Measurements from ENCODE around the gene VIPR1.

The VIPR1 gene

GRCh38 chr3:42493798-42494151 is 8.7 kb upstream of the VIPR1 start:
- no peak for DNase-seq

- no peak for DNase-seq
These were observed 7.0 kb upstream of the VIPR1 start for GRCh38 chr3:42495393-42495792.

DNA sequence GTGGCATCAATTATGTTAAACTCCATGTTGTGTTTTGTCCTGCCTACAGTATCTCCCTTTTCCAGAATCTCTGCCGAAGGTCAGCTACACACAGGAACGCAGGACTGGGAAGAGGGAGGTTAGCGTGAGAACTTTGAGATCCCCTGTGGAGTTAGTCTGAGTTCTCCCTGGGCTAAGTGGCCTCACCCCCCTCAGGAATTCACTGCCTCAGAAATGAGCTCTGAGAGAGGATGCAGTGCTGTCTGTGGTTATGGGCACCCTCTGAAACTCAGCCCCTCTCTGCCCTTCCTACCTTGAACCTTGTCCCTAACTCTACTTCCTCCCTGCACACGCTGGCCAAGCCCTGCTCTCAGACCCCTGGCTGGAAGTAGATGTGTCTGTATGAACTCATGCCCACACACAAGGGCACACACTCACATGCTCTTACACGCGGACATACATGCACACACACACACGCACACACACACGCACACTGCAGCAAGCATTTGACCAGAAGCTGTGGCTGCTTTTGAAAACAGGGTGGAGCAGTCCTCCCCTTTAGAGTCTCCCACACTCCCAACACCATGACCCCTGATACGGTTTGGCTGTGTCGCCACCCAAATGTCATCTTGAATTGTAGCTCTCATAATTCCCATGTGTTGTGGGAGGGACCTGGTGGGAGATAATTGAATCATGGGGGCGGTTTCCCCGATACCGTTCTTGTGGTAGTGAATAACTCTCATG is 5.3 kb upstream of the VIPR1 start:
- no peak for DNase-seq

- DNase-seq = no peak
These were observed 4.4 kb upstream of the VIPR1 start for GRCh38 chr3:42498034-42498433.

DNA sequence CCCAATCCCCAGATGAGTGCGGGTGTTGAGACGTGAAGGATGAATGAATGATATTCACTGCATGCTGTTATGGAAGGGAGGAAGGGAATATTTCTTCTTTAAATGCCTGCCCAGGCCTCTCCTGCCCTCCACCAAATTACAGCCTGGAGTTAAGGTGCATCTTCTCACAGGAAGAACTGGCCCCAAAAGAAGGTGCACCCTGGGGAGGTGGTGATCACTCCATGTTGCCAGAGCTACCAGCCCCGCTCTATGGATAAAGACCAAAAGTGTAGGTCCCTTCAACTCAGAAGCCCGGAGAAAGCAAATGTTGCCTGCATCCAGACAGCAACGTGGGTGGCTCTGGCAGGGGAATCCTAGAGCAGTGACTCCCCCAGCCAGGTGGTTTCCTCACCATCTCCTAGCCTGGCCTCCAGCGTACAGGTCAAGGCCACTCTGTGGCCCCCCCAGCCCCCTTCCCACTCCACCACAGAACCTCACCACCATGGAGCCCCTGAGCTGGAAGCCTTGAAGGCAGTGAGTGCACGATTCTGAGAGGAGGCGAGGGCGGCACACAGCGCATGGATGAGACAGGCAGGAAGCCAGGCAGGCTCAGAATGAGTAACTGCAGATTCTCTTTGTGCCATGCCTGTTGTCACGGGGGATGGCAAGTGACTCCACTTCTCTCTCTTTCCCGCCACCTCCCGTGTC is 3.5 kb upstream of the VIPR1 start:
- no peak for DNase-seq

DNA sequence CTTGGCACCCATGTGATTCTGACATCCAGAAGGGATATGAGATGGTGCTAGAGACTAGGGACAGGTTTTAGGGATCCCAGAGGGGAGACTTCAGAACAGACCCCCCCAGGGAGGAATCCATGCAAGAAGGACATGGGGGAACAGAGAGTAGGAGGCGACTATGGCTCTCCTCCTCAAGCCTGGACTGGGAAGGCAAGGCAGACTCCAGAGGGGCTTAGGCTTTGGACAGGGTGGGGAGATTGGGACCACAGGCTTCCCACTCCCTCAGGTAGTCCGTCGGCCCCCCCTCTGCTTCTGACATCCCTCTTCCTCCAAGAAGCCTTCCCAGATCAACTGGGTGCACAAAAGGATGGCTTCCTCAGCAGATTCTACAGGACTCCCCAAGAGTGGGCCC is 3.0 kb upstream of the VIPR1 start:
- DNase-seq = no peak

DNA sequence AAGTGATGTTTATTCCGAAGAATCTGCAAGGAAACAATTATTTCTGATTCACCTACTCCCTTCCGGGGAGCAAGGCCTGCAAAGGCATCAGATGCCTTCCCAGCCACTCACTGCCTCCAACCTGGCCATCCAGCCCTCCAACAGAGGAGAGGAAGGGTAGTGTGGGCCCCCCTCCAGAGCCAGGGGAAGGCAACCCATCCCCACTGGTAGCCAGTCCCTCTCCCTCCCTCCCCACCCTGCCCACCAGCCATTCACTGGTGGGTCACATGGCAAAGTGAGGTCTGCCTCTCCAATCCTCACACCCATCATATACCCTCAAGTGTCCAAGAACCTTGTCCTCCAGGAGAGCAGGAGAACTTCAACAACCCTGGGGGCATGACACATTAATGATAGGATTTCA is 2.4 kb upstream of the VIPR1 start:
- DNase-seq = no peak

GRCh38 chr3:42500909-42501308 is 1.5 kb upstream of the VIPR1 start:
- no peak for DNase-seq

DNA sequence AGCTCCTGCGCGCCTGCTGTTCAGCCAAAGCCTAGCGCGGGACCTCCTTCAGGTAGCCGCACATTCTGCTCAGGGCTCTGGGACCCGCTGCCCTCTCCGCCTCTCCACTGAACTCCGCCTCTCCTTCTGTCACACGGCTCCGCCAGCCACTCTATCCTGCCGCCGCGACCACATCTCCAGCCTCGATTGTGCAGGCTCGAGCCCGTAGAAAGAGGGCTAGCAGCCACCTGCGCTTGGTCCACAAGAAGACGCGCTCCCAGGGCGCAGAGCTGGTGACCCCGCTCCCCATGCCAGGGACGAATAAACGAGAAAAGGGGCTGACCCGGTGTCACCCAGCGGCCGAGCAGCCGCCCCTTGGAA is 1.1 kb upstream of the VIPR1 start:
- DNase-seq = no peak

DNA sequence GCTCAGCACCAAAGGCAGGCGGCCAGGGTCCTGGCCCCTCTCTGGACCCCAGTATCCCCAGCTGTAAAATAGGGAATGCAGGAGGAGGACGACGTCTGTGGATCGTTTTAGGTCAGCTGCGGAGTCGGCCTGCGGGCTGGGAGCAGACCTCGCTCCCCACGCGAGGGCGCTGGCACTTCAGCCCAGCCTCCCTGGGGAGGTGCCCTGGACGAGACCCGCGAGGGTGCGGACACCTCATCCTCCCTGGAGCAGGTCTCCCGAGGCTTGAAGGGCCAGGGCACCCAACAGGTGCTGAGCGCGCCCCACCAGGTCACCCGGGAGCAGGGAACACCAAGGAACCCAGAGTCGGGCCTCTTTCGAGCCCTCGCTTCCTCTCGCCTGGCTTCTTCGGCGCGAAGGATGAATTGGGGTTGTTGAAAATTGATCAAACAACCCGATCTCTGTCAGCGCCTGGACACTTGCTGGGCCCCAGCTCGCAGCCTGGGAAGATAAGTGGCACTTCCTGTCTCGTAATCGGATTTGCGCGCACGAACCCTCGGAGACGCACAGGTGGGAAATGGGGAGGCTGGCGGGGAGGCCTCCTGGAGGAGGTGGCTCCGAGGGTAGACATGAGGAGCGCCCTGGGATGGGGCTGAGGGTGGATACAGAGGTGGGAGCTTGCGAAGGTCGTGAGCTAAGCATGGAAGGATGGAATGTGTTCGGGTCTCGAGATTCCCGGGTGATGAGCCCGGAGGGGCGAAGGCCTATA is 588 bp upstream of the VIPR1 start:
- DNase-seq = no peak

DNA sequence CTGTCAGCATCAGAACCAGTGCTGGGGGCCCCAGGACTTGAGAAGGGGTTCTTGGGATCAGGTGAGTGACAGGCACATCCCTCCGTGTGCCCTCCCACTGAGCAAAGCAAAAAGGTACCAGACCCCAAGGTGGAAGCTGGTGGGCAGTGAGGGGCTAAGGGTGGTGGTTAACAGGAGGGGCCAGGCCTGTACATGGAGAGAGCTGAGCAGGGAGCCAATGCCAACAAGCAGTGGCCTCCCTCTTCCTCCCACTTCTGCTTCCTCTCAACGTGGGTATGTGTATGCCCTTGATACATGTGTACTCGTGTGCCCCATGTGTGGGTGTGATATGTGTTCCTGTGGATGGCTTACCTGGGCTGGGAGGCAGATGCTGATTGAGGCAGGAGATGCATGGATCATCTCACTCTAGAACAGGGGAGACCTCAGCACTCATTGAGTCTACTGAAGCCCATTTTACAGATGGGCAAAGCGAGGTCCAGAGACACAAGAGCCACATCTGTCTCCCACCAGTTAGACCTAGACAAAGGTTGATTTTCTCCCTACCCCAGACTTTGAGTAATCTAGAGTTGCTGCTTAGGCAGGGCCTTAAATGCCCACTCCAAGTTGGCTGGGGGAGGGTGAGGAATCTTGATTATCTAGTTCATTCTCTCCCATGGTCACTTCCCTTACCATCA is 945 bp downstream of the VIPR1 start:
- DNase-seq = no peak

DNA sequence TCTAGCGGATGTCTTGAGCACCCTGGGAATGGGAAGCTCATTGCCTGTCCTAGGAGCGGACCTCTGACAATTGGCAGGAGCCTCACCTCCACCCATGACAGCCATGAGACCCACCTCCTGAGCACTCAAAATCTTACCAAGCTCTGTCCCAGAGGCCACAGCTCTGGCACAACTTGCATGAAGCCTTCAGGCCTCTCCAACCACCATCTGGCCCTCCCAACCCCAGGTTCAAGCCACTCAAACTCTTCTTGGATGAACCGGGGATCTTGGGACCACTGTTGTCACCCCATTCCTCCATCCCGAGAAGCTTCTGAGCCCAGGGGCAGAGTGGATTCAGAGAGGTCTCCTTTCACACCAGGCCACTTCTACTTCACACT is 1.5 kb downstream of the VIPR1 start:
- no peak for DNase-seq

GRCh38 chr3:42504334-42505127 is 2.1 kb downstream of the VIPR1 start:
- DNase-seq = no peak

GRCh38 chr3:42505128-42505848 is 2.8 kb downstream of the VIPR1 start:
- no peak for DNase-seq

DNA sequence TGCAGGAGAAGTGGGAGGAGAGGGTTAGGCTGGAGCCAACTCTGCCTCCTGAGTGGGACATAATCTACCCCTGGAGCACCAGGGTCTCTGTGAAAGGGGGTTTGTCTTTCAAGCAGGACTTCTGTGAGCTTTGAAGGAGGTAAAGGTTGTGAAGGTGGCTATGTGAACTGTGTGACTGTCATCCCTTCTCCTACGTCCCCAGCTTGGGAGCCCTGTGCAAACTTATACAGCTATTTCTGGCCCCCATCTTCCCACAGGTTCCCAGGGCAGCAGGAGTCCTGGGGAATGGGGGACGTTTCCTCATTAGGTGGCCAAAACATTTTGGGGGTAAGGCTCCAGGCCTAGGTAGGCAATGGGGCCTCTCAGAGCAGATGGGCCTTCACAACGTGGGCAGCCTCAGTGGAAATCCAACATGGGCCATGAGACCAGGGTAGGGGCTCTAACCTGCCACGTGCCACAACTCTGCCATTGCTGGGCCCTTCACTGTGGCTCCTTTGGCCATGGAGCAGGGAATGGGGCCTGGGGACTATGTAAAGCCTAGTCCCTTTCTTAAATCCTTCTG is 3.5 kb downstream of the VIPR1 start:
- no peak for DNase-seq

- DNase-seq = no peak
These were observed 4.8 kb downstream of the VIPR1 start for GRCh38 chr3:42507252-42507651.

DNA sequence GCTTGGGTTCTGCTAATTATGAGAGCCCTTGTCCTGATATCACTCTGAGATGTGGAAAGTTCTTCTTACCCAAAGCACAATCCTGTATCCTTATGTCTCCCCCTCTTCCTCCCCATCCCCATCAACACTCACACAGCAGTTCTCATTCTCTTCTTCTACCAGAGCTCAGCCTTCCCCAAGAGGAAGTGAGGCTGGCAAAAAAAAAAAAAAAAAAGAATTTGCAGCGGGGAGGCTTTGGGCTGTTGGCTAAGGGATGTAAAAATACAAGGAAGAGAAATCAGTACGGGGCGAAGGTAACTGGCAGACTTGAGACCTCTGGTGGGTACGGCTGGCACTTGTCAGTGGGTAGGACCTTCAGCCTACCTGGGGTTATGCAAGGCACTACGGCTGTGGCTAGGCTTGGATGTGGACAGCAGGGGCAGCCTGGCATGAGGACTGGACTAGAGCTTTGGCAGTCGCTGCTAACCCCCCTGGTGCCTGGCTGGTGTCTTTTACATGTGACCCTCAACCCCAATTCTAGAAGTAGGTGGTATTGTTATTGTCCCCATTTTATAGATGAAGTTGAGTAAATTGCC is 5.4 kb downstream of the VIPR1 start:
- no peak for DNase-seq

GRCh38 chr3:42508562-42508961 is 6.1 kb downstream of the VIPR1 start:
- no peak for DNase-seq

DNA sequence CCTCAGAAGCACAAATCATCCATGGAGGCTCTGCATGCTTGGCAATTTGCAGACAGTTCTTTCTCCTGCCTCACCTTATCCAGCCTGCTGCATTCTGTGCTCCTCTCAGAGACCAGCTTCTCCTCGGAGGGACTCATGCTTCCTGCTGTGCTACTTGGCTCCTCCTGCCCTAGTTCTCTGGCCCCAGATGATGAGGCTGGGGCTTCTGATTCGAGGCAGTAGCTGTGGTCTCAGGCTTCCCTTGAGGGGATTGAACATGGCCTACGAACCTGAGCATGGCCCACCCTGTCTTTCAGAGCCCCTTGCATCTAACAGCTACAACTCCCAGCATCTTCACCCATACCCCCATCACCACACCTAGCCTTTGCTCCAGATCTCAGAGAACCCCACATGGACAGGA is 6.7 kb downstream of the VIPR1 start:
- DNase-seq = no peak

DNA sequence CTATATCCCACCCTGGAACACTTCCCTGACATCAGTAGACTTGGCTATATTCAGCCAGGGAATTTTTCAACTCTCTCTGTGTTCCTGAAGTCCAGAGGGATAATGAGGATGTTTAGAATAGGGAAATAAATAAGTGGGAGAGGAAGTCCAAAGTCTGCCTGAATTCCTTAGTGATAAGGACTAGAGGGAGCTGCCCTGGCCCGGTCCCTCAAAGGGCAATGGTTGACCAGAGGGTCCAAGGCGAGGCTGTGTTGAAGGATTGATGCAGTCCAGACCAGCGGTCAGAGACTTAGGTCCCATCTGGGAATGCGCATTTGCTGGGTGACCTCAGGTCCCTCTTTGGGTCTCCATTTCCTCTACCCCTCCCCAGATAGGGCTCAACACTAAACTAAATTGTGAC is 7.9 kb downstream of the VIPR1 start:
- no peak for DNase-seq

GRCh38 chr3:42511201-42511600 is 8.8 kb downstream of the VIPR1 start:
- no peak for DNase-seq

- no peak for DNase-seq
These were observed 9.3 kb downstream of the VIPR1 start for GRCh38 chr3:42511736-42512135.

Data from NCI-H1436 (cell line).